Mesenchymal stem cell (in vitro differentiated cells and primary cell): ENCODE results near the gene SLC38A4.

Experiments used
- DNase-seq: peaks from one replicate; pipeline ENCODE4 v3.0.0-alpha.2; 2013
- H2AFZ ChIP-seq: one replicate; pipeline ENCODE4 v1.6.1; 2013; ENCODE audit warnings: low read depth, mild to moderate bottlenecking, control low read depth, inconsistent platforms, low read length, moderate library complexity
- H2AK5ac ChIP-seq: 2 replicates; pipeline ENCODE4 v1.6.1; 2013; ENCODE audit warnings: low read length, moderate library complexity, mild to moderate bottlenecking, inconsistent platforms; ENCODE audit not compliant: severe bottlenecking
- H2BK120ac ChIP-seq: one replicate; pipeline ENCODE4 v1.6.1; 2013; ENCODE audit warnings: low read depth, mild to moderate bottlenecking, inconsistent platforms, low read length, moderate library complexity
- H2BK12ac ChIP-seq, 2 experiments: one replicate each; pipeline ENCODE4 v1.6.1; 2013; ENCODE audit warnings: inconsistent platforms in 2 of 2, low read length in 2 of 2, mild to moderate bottlenecking in 2 of 2, moderate library complexity in 2 of 2, control low read depth in 1 of 2
- H2BK15ac ChIP-seq: one replicate; pipeline ENCODE4 v1.6.1; 2013; ENCODE audit warnings: mild to moderate bottlenecking, low read depth, inconsistent platforms; ENCODE audit not compliant: poor library complexity, severe bottlenecking
- H2BK5ac ChIP-seq: 2 replicates; pipeline ENCODE4 v1.6.1; 2013; ENCODE audit warnings: low read depth, mild to moderate bottlenecking, low read length, control low read depth, inconsistent platforms; ENCODE audit not compliant: poor library complexity, severe bottlenecking
- H3K14ac ChIP-seq, 2 experiments: one replicate each; pipeline ENCODE4 v1.6.1; 2013; ENCODE audit warnings: inconsistent platforms in 2 of 2, low read length in 2 of 2, control low read depth in 1 of 2, mild to moderate bottlenecking in 1 of 2, moderate library complexity in 1 of 2
- H3K18ac ChIP-seq, 2 experiments: one replicate each; pipeline ENCODE4 v1.6.1; 2013; ENCODE audit warnings: inconsistent platforms in 2 of 2, low read length in 2 of 2, control low read depth in 1 of 2, low read depth in 1 of 2, mild to moderate bottlenecking in 1 of 2
- H3K23ac ChIP-seq, 2 experiments: one replicate each; pipeline ENCODE4 v1.6.1; 2013; ENCODE audit warnings: inconsistent platforms in 2 of 2, low read length in 2 of 2, mild to moderate bottlenecking in 2 of 2, moderate library complexity in 2 of 2, control low read depth in 1 of 2
- H3K27ac ChIP-seq: 2 replicates; pipeline ENCODE4 v1.5.1; 2013; ENCODE audit warnings: mild to moderate bottlenecking, moderate library complexity, low read length, control low read depth, inconsistent platforms; ENCODE audit not compliant: poor library complexity, severe bottlenecking
- H3K27me3 ChIP-seq, 2 experiments: 2 replicates each; pipeline versions ENCODE4 v1.6.1 to v1.7.0; 2013; ENCODE audit warnings: low read length in 2 of 2, mild to moderate bottlenecking in 2 of 2, moderate library complexity in 2 of 2, control low read depth in 1 of 2, inconsistent platforms in 1 of 2; ENCODE audit not compliant: control insufficient read depth in 1 of 2, insufficient read depth in 1 of 2
- H3K36me3 ChIP-seq, 2 experiments: 2 replicates each; pipeline versions ENCODE4 v1.6.1 to v1.7.0; 2013; ENCODE audit warnings: low read length in 2 of 2, control low read depth in 1 of 2, inconsistent platforms in 1 of 2, low read depth in 1 of 2, mild to moderate bottlenecking in 1 of 2; ENCODE audit not compliant: insufficient read depth in 2 of 2, control insufficient read depth in 1 of 2
- H3K4ac ChIP-seq, 2 experiments: one replicate each; pipeline ENCODE4 v1.6.1; 2013; ENCODE audit warnings: inconsistent platforms in 2 of 2, low read length in 2 of 2, mild to moderate bottlenecking in 2 of 2, moderate library complexity in 2 of 2, control low read depth in 1 of 2, low read depth in 1 of 2
- H3K4me1 ChIP-seq: 2 replicates; pipeline ENCODE4 v1.6.1; 2013; ENCODE audit warnings: low read depth, low read length, control low read depth; ENCODE audit not compliant: control insufficient read depth, insufficient read depth
- H3K4me2 ChIP-seq: 2 replicates; pipeline ENCODE4 v1.6.1; 2013; ENCODE audit warnings: low read length, mild to moderate bottlenecking, inconsistent platforms; ENCODE audit not compliant: poor library complexity, severe bottlenecking
- H3K4me3 ChIP-seq, 2 experiments: 2 replicates each; pipeline versions ENCODE4 v1.5.1 to v1.7.0; 2013; ENCODE audit warnings: low read length in 2 of 2, mild to moderate bottlenecking in 2 of 2, control low read depth in 1 of 2, low read depth in 1 of 2; ENCODE audit not compliant: insufficient read depth in 1 of 2
- H3K79me1 ChIP-seq: replicated peaks from 2 replicates; pipeline ENCODE4 v1.6.1; 2013; ENCODE audit warnings: mild to moderate bottlenecking, control low read depth, low read length, inconsistent platforms; ENCODE audit not compliant: poor library complexity, severe bottlenecking
- H3K9ac ChIP-seq: 2 replicates; pipeline ENCODE4 v1.7.0; 2013; ENCODE audit warnings: mild to moderate bottlenecking, low read length, moderate library complexity
- H3K9me3 ChIP-seq: 2 replicates; pipeline ENCODE4 v1.7.0; 2013; ENCODE audit warnings: mild to moderate bottlenecking, low read length; ENCODE audit not compliant: control insufficient read depth
- H4K8ac ChIP-seq: one replicate; pipeline ENCODE4 v1.6.1; 2013; ENCODE audit warnings: inconsistent platforms, mild to moderate bottlenecking, low read length, moderate library complexity
- H4K91ac ChIP-seq: one replicate; pipeline ENCODE4 v1.6.1; 2013; ENCODE audit warnings: mild to moderate bottlenecking, low read length, inconsistent platforms
- WGBS: methylation state at CpG from one replicate; pipeline ENCODE4 v1.1.7; 2013; ENCODE audit warnings: mixed read lengths; 5-methylcytosine and 5-hydroxymethylcytosine counted together

SLC38A4 gene

GRCh38 chr12:46783871-46784270, 41.9 kb downstream of the SLC38A4 start:
- no peak overlapping the region for H4K8ac ChIP-seq
- 74% methylated on average over 2 of the region's 5 CpGs for WGBS

GRCh38 chr12:46779879-46780278, 45.9 kb downstream of the SLC38A4 start:
- Histone ChIP-seq H3K4me2 (no peak overlapping the region), H4K8ac (no peak overlapping the region), H3K23ac (no peak overlapping the region), H2BK5ac (no peak overlapping the region), H3K9ac (no peak overlapping the region), H2BK15ac (no peak overlapping the region), H3K14ac (no peak overlapping the region), H2AK5ac (no peak overlapping the region), H2BK120ac (no peak overlapping the region), H3K27ac (no peak overlapping the region), H3K79me1 (no peaks in the 10 kb centered on the region), H2BK12ac (no peak overlapping the region), H3K4ac (no peak overlapping the region), H3K36me3 (no peaks in the 10 kb centered on the region), H3K18ac (no peak overlapping the region), H3K27me3 (no peaks in the 10 kb centered on the region), H2AFZ (no peak overlapping the region), H3K9me3 (no peaks in the 10 kb centered on the region), H3K4me1 (peaks cover 2% of the 10 kb centered on the region), H3K4me3 (no peak overlapping the region), H4K91ac (no peak overlapping the region)
- DNase-seq: no peak

More at GRCh38 chr12:46783871-46784270, 41.9 kb downstream of the SLC38A4 start:
- H4K91ac ChIP-seq: no peak overlapping the region
- H3K23ac ChIP-seq: no peak overlapping the region
- no peaks in the 10 kb centered on the region for H3K9me3 ChIP-seq
- no peak overlapping the region for H3K4me3 ChIP-seq
- no peak overlapping the region for H2BK5ac ChIP-seq
- DNase-seq: no peak
- no peaks in the 10 kb centered on the region for H3K79me1 ChIP-seq
- H2BK15ac ChIP-seq: no peak overlapping the region
- H2BK120ac ChIP-seq: no peak overlapping the region
- no peaks in the 10 kb centered on the region for H3K36me3 ChIP-seq
- no peak overlapping the region for H3K4ac ChIP-seq
- H2AFZ ChIP-seq: no peak overlapping the region
- no peak overlapping the region for H3K14ac ChIP-seq
- H2AK5ac ChIP-seq: no peak overlapping the region
- peaks cover 5% of the 10 kb centered on the region for H3K4me1 ChIP-seq
- H3K27me3 ChIP-seq: no peaks in the 10 kb centered on the region
- H3K27ac ChIP-seq: no peak overlapping the region
- no peak overlapping the region for H2BK12ac ChIP-seq
- H3K9ac ChIP-seq: no peak overlapping the region
- H3K4me2 ChIP-seq: no peak overlapping the region
- no peak overlapping the region for H3K18ac ChIP-seq

GRCh38 chr12:46779063-46779462, 46.7 kb downstream of the SLC38A4 start:
- no peak overlapping the region for H3K18ac ChIP-seq
- no peak overlapping the region for H2BK5ac ChIP-seq
- H3K4me1 ChIP-seq: peaks cover 4% of the 10 kb centered on the region
- H2AFZ ChIP-seq: no peak overlapping the region
- H3K27me3 ChIP-seq: no peaks in the 10 kb centered on the region
- no peak overlapping the region for H3K27ac ChIP-seq
- no peak overlapping the region for H3K4me2 ChIP-seq
- H2BK12ac ChIP-seq: no peak overlapping the region
- no peak overlapping the region for H3K4ac ChIP-seq
- no peaks in the 10 kb centered on the region for H3K9me3 ChIP-seq
- no peak overlapping the region for H4K8ac ChIP-seq
- no peaks in the 10 kb centered on the region for H3K36me3 ChIP-seq
- no peak overlapping the region for H2AK5ac ChIP-seq
- H3K14ac ChIP-seq: no peak overlapping the region
- H3K4me3 ChIP-seq: no peak overlapping the region
- H3K79me1 ChIP-seq: no peaks in the 10 kb centered on the region
- no peak overlapping the region for H4K91ac ChIP-seq
- no CpG with 5 or more reads among the region's 1 CpG for WGBS
- no peak overlapping the region for H3K9ac ChIP-seq
- no peak for DNase-seq
- H3K23ac ChIP-seq: no peak overlapping the region
- H2BK15ac ChIP-seq: no peak overlapping the region
- no peak overlapping the region for H2BK120ac ChIP-seq

- H3K9ac ChIP-seq: no peak overlapping the region
- no peak overlapping the region for H2AFZ ChIP-seq
- no peak overlapping the region for H3K23ac ChIP-seq
- no peak overlapping the region for H3K27ac ChIP-seq
- H2BK120ac ChIP-seq: no peak overlapping the region
- peaks cover 5% of the 10 kb centered on the region for H3K4me1 ChIP-seq
- no peak overlapping the region for H2BK15ac ChIP-seq
- H3K36me3 ChIP-seq: no peaks in the 10 kb centered on the region
- H3K9me3 ChIP-seq: no peaks in the 10 kb centered on the region
- H3K27me3 ChIP-seq: no peaks in the 10 kb centered on the region
- no peak overlapping the region for H2BK12ac ChIP-seq
- no peak overlapping the region for H2BK5ac ChIP-seq
- no peak overlapping the region for H2AK5ac ChIP-seq
- DNase-seq: no peak
- H3K18ac ChIP-seq: no peak overlapping the region
- 96% methylated on average over 5 of the region's 5 CpGs for WGBS
- H3K4ac ChIP-seq: no peak overlapping the region
- H4K8ac ChIP-seq: no peak overlapping the region
- no peak overlapping the region for H3K14ac ChIP-seq
- H3K79me1 ChIP-seq: no peaks in the 10 kb centered on the region
- no peak overlapping the region for H4K91ac ChIP-seq
- H3K4me3 ChIP-seq: no peak overlapping the region
- no peak overlapping the region for H3K4me2 ChIP-seq
Observed at GRCh38 chr12:46778415-46778814, 47.4 kb downstream of the SLC38A4 start.
